HCT116 (cell line): ENCODE measurements around the gene NOX3. TPM values are rescaled to one million over a fixed set of nuclear protein-coding genes. Genes with fewer than 3 reads are reported as not detected.

ENCODE experiments used
- ATAC-seq: fragments of 200-7000 bp; cut with Tn5 transposase; 2 replicates; pipeline ENCODE4 v1.9.1; 2020; ENCODE audit warnings: mild to moderate bottlenecking, moderate library complexity
- BruUV-seq: library from RNA; stranded (reverse); fragments of 400-500 nt; replicated peaks from 2 replicates; lab custom pipeline; 2021; lab: Mats Ljungman, UMichigan
- CTCF ChIA-PET: fragments of 300-600 bp; sonication (Branson Sonifier 250); formaldehyde crosslinking; loops from one replicate; lab custom pipeline; 2021; ENCODE audit warnings: antibody characterized with exemption; lab: Charles Lee
- POLR2A ChIA-PET: fragments of 300-600, 350-600 bp; sonication (Branson Sonifier 250); formaldehyde crosslinking; loops from one replicate; lab custom pipeline; 2021; ENCODE audit warnings: antibody characterized with exemption; lab: Charles Lee
- RAD21 ChIA-PET, 2 experiments: fragments of 300-600 bp; sonication (Branson Sonifier 250); formaldehyde crosslinking; loops; one replicate each; lab custom pipeline; 2023; ENCODE audit warnings: low total read pairs in 2 of 2; ENCODE audit not compliant: uncharacterized antibody in 2 of 2, unreplicated experiment in 2 of 2, low non-redundant PET in 1 of 2; lab: Charles Lee
- DNase-seq: peaks from one replicate; pipeline ENCODE4 v3.0.0-alpha.2; 2010; ENCODE audit warnings: low read depth, low spot score
- H2AFZ ChIP-seq: fragments of 200-600 bp; shearing (Covaris generic), sonication (generic); 2 replicates; pipeline ENCODE4 v1.6.1; 2017; ENCODE audit warnings: low read depth, mixed run types, mixed read lengths, antibody characterized with exemption, low read length; ENCODE audit not compliant: poor library complexity, severe bottlenecking
- H3K27ac ChIP-seq: 2 replicates; pipeline ENCODE4 v1.5.1; 2012; ENCODE audit warnings: low read depth, low read length
- H3K27me3 ChIP-seq: fragments of 200-600 bp; sonication (generic); 2 replicates; pipeline ENCODE4 v1.6.1; 2016; ENCODE audit warnings: mixed run types, low read length, mixed read lengths; ENCODE audit not compliant: insufficient read depth
- H3K36me3 ChIP-seq, 2 experiments: fragments of 200-500 bp in 1 of 2; fragments of 200-600 bp in 1 of 2; sonication (Bioruptor generic) in 1 of 2; sonication (generic) in 1 of 2; 2 replicates each; pipeline versions ENCODE4 v1.5.1 to v1.6.1; 2014 to 2016; ENCODE audit warnings: low read length in 2 of 2, inconsistent platforms in 1 of 2, mixed read lengths in 1 of 2, mixed run types in 1 of 2; ENCODE audit not compliant: insufficient read depth in 2 of 2, control insufficient read depth in 1 of 2
- H3K4me1 ChIP-seq, 2 experiments: fragments of 200-600 bp in 1 of 2; sonication (generic) in 1 of 2; 2 replicates each; pipeline versions ENCODE4 v1.5.1 to v1.6.1; 2012 to 2017; ENCODE audit warnings: low read length in 2 of 2, inconsistent platforms in 1 of 2, mild to moderate bottlenecking in 1 of 2, mixed read lengths in 1 of 2, mixed run types in 1 of 2, moderate library complexity in 1 of 2; ENCODE audit not compliant: insufficient read depth in 2 of 2, control insufficient read depth in 1 of 2
- H3K4me2 ChIP-seq: fragments of 200-600 bp; sonication (generic); 2 replicates; pipeline ENCODE4 v1.6.1; 2017; ENCODE audit warnings: mixed run types, low read length, mixed read lengths
- H3K4me3 ChIP-seq, 2 experiments: fragments of 200-600 bp in 1 of 2; sonication (generic) in 1 of 2; replicated peaks in 1 of 2; 2 replicates each; pipeline ENCODE4 v1.5.1; 2011 to 2016; ENCODE audit warnings: low read length in 2 of 2, control low read depth in 1 of 2, low read depth in 1 of 2, mild to moderate bottlenecking in 1 of 2, mixed read lengths in 1 of 2, mixed run types in 1 of 2
- H3K79me2 ChIP-seq: fragments of 200-600 bp; sonication (generic); 2 replicates; pipeline ENCODE4 v1.6.1; 2017; ENCODE audit warnings: mild to moderate bottlenecking, mixed run types, low read length, moderate library complexity, mixed read lengths; ENCODE audit not compliant: insufficient read depth
- H3K9ac ChIP-seq: fragments of 200-600 bp; sonication (generic); 2 replicates; pipeline ENCODE4 v1.6.1; 2016; ENCODE audit warnings: low read length, mixed read lengths
- H3K9me2 ChIP-seq: fragments of 200-600 bp; sonication (generic), shearing (Covaris generic); 2 replicates; pipeline ENCODE4 v1.6.1; 2017; ENCODE audit warnings: mixed run types, mild to moderate bottlenecking, moderate library complexity; ENCODE audit not compliant: insufficient read depth
- H3K9me3 ChIP-seq, 2 experiments: fragments of 200-500 bp in 1 of 2; fragments of 200-600 bp in 1 of 2; sonication (Bioruptor generic) in 1 of 2; sonication (generic) in 1 of 2; 2 replicates each; pipeline ENCODE4 v1.6.1; 2014 to 2017; ENCODE audit warnings: low read length in 2 of 2, mixed read lengths in 2 of 2, inconsistent platforms in 1 of 2, low read depth in 1 of 2, mild to moderate bottlenecking in 1 of 2, mixed run types in 1 of 2, moderate library complexity in 1 of 2; ENCODE audit not compliant: control insufficient read depth in 1 of 2, insufficient read depth in 1 of 2
- H4K20me1 ChIP-seq: fragments of 200-600 bp; sonication (generic), shearing (Covaris generic); 2 replicates; pipeline ENCODE4 v1.6.1; 2017; ENCODE audit warnings: mixed run types, mild to moderate bottlenecking, moderate library complexity; ENCODE audit not compliant: insufficient read depth
- ATF3 ChIP-seq: IDR thresholded peaks from 2 replicates; pipeline ENCODE4 v1.6.1; 2012
- CBX3 ChIP-seq: IDR thresholded peaks from 2 replicates; pipeline ENCODE4 v1.6.1; 2012; ENCODE audit warnings: low read depth
- CEBPB ChIP-seq: IDR thresholded peaks from 2 replicates; pipeline ENCODE4 v1.6.1; 2012; ENCODE audit warnings: low read depth
- CTCF ChIP-seq, 3 experiments: fragments of 200-600 bp in 1 of 3; sonication (generic) in 1 of 3; IDR thresholded peaks in 2 of 3; conservative IDR thresholded peaks in 1 of 3; 2 replicates each; pipeline ENCODE4 v1.5.1; 2012 to 2017; ENCODE audit warnings: low read depth in 2 of 3, low read length in 2 of 3, antibody characterized with exemption in 1 of 3, borderline replicate concordance in 1 of 3, control low read depth in 1 of 3, mild to moderate bottlenecking in 1 of 3, mixed read lengths in 1 of 3, mixed run types in 1 of 3, moderate library complexity in 1 of 3; ENCODE audit not compliant: insufficient read depth in 1 of 3
- EGR1 ChIP-seq: IDR thresholded peaks from 2 replicates; pipeline ENCODE4 v1.6.1; 2012; ENCODE audit warnings: low read depth
- ELF1 ChIP-seq: IDR thresholded peaks from 2 replicates; pipeline ENCODE4 v1.6.1; 2012; ENCODE audit warnings: low read depth, borderline replicate concordance
- EZH2 ChIP-seq: fragments of 200-600 bp; sonication (generic); IDR thresholded peaks from 2 replicates; pipeline ENCODE4 v1.6.1; 2017; ENCODE audit warnings: antibody characterized with exemption, mixed run types
- FOSL1 ChIP-seq: IDR thresholded peaks from 2 replicates; pipeline ENCODE4 v1.6.1; 2012; ENCODE audit warnings: low read depth
- MAX ChIP-seq: IDR thresholded peaks from 2 replicates; pipeline ENCODE4 v1.6.1; 2012
- RAD21 ChIP-seq: IDR thresholded peaks from 2 replicates; pipeline ENCODE4 v1.6.1; 2012; ENCODE audit warnings: low read depth, mild to moderate bottlenecking
- REST ChIP-seq: IDR thresholded peaks from 2 replicates; pipeline ENCODE4 v1.6.1; 2012; ENCODE audit warnings: low read depth
- SIN3A ChIP-seq: IDR thresholded peaks from 2 replicates; pipeline ENCODE4 v1.6.1; 2012; ENCODE audit warnings: low read depth
- SP1 ChIP-seq: IDR thresholded peaks from 2 replicates; pipeline ENCODE4 v1.6.1; 2012; ENCODE audit warnings: low read depth
- YY1 ChIP-seq: IDR thresholded peaks from 2 replicates; pipeline ENCODE4 v1.6.1; 2011; ENCODE audit warnings: low read length, low read depth, moderate library complexity, mild to moderate bottlenecking; ENCODE audit not compliant: insufficient replicate concordance; ENCODE audit errors: extremely low read depth
- ZFX ChIP-seq: fragments of 450-650 bp; IDR thresholded peaks from 2 replicates; pipeline ENCODE4 v1.6.1; 2017
- ZNF274 ChIP-seq: fragments of 200-500 bp; sonication (Bioruptor generic); IDR thresholded peaks from 2 replicates; pipeline ENCODE4 v1.6.1; 2014; ENCODE audit warnings: mild to moderate bottlenecking, low read depth, low read length, inconsistent platforms
- intact Hi-C: fragments of 100-400 bp; cut with micrococcal nuclease; formaldehyde crosslinking; loops from 2 replicates; pipeline ENCODE4 v1.10.0; 2022
- total RNA-seq: library from RNA; stranded (reverse); gene quantifications from one replicate; pipeline ENCODE4 v1.2.1, GENCODE V29; 2021; ENCODE audit not compliant: unreplicated experiment

NOX3 gene
- total RNA-seq, 1 experiment from 2014 or later, result not detected

DNA sequence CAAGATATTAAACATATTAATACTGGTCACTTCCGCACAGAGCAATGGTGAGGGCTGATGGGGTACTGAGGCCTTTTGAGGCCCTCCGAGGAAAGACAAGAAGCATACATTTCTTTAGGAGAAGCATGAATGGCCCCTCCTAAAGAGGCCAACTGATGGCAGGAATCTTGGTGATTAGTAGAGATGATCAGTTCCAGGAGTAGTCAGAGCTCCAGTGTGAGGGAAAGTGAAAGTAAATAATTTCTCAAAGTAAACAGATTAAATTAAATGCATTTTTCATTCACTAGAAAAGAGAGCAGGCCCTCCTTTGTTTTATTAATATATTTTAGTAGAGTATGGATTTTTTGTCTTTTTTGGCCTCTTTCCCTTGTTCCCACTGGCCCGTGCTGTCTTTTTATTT lies 38.2 kb downstream of the NOX3 start:
- POLR2A ChIA-PET, result no interaction called here
- Histone ChIP-seq H3K4me1 (no peaks in the 10 kb centered on the region), H2AFZ (no peak overlapping the region)

More for the DNA sequence above, 38.2 kb downstream of the NOX3 start:
- no peaks in the 10 kb centered on the region for H3K36me3 ChIP-seq
- BruUV-seq, result no TSS peak
- H3K4me3 ChIP-seq, result no peak overlapping the region
- no peaks in the 10 kb centered on the region for H3K9me2 ChIP-seq
- H3K9ac ChIP-seq, result no peak overlapping the region
- no peaks in the 10 kb centered on the region for H3K79me2 ChIP-seq
- intact Hi-C loops, result no loop called here
- H3K27me3 ChIP-seq, result no peaks in the 10 kb centered on the region
- CTCF ChIA-PET, result no interaction called here
- H3K27ac ChIP-seq, result no peak overlapping the region
- DNase-seq, result no peak
- RAD21 ChIA-PET, result no interaction called here
- H4K20me1 ChIP-seq, result no peaks in the 10 kb centered on the region
- H3K4me2 ChIP-seq, result no peak overlapping the region
- no peaks in the 10 kb centered on the region for H3K9me3 ChIP-seq
- no peak for TF ChIP-seq CEBPB
- no peak for TF ChIP-seq REST
- no peak for TF ChIP-seq EGR1
- no peak for TF ChIP-seq ZFX
- TF ChIP-seq RAD21, result no peak
- TF ChIP-seq YY1, result no peak
- TF ChIP-seq ZNF274, result no peak
- no peak for TF ChIP-seq ATF3
- TF ChIP-seq SP1, result no peak
- no peak for TF ChIP-seq CTCF (IDR thresholded peaks at IDR 0.05 in 2 of 3, conservative IDR thresholded peaks at IDR 0.05 in 1 of 3; ENCODE audit: borderline replicate concordance in 1 of 3, insufficient read depth in 1 of 3, low read depth in 2 of 3, low read length in 2 of 3)
- no peak for TF ChIP-seq SIN3A
- TF ChIP-seq ELF1, result no peak
- TF ChIP-seq FOSL1, result no peak
- TF ChIP-seq MAX, result no peak
- TF ChIP-seq EZH2, result no peak
- TF ChIP-seq CBX3, result no peak
- no peak for ATAC-seq
